CD4-positive, alpha-beta T cell (primary cell): Measurements from ENCODE around the gene HEATR1. TPM values are rescaled to one million over a fixed set of nuclear protein-coding genes. Genes with fewer than 3 reads are reported as not detected.
A peak's percentile ranks its signal among the peaks of the same experiment; 100 is the strongest.

Experiments
- ATAC-seq: fragments of 200-7000 bp; cut with Tn5 transposase; one replicate; pipeline ENCODE4 v1.10.0; 2022; ENCODE audit warnings: mild to moderate bottlenecking; ENCODE audit not compliant: poor library complexity
- CTCF ChIA-PET: fragments of 350-600 bp; sonication (Branson Sonifier 250); formaldehyde crosslinking; loops from one replicate; lab custom pipeline; 2021; ENCODE audit warnings: antibody characterized with exemption, inconsistent platforms; lab: Charles Lee
- POLR2A ChIA-PET: fragments of 350-600 bp; sonication (Branson Sonifier 250); formaldehyde crosslinking; loops from one replicate; lab custom pipeline; 2021; ENCODE audit warnings: antibody characterized with exemption, inconsistent platforms; lab: Charles Lee
- DNase-seq, 14 experiments: peaks; one replicate each; pipeline ENCODE4 v3.0.0-alpha.2; 2013 to 2020; ENCODE audit warnings: mixed read lengths in 2 of 14
- H3K27ac ChIP-seq, 2 donors: one replicate each; pipeline versions ENCODE4 v1.5.1 to v1.7.0; 2013; ENCODE audit warnings: low read length in 2 of 2, low read depth in 1 of 2, mild to moderate bottlenecking in 1 of 2
- H3K27me3 ChIP-seq, 2 experiments: 1 replicate in 1 of 2; 2 replicates in 1 of 2; pipeline versions ENCODE4 v1.6.1 to v1.7.0; 2013; ENCODE audit warnings: low read length in 2 of 2, control low read depth in 1 of 2, mild to moderate bottlenecking in 1 of 2, moderate library complexity in 1 of 2; ENCODE audit not compliant: insufficient read depth in 2 of 2, control insufficient read depth in 1 of 2
- H3K36me3 ChIP-seq: one replicate; pipeline ENCODE4 v1.6.1; 2013; ENCODE audit warnings: low read length, control low read depth; ENCODE audit not compliant: insufficient read depth
- H3K4me1 ChIP-seq: one replicate; pipeline ENCODE4 v1.6.1; 2013; ENCODE audit warnings: low read length, control low read depth; ENCODE audit not compliant: insufficient read depth
- H3K4me3 ChIP-seq: one replicate; pipeline ENCODE4 v1.5.1; 2013; ENCODE audit warnings: mild to moderate bottlenecking, low read length, moderate library complexity
- H3K9me3 ChIP-seq, 2 experiments: 1 replicate in 1 of 2; 2 replicates in 1 of 2; pipeline versions ENCODE4 v1.6.1 to v1.7.0; 2013; ENCODE audit warnings: low read length in 2 of 2, mild to moderate bottlenecking in 2 of 2, control low read depth in 1 of 2, moderate library complexity in 1 of 2; ENCODE audit not compliant: control insufficient read depth in 1 of 2, insufficient read depth in 1 of 2
- H3K27ac Mint-ChIP-seq: one replicate; pipeline ENCODE4 v1.8.0; 2020; ENCODE audit warnings: mixed read lengths
- H3K27me3 Mint-ChIP-seq: one replicate; pipeline ENCODE4 v1.8.0; 2021; ENCODE audit warnings: mixed read lengths
- H3K36me3 Mint-ChIP-seq: one replicate; pipeline ENCODE4 v1.8.0; 2021; ENCODE audit warnings: low read depth, mixed read lengths
- H3K4me1 Mint-ChIP-seq: one replicate; pipeline ENCODE4 v1.8.0; 2021; ENCODE audit warnings: low read depth, mixed read lengths
- H3K4me3 Mint-ChIP-seq: one replicate; pipeline ENCODE4 v1.8.0; 2020; ENCODE audit warnings: mild to moderate bottlenecking, mixed read lengths
- H3K9me3 Mint-ChIP-seq: one replicate; pipeline ENCODE4 v1.8.0; 2020; ENCODE audit warnings: mixed read lengths
- intact Hi-C, 2 experiments: fragments of 100-400 bp; cut with DNase I in 1 of 2; cut with micrococcal nuclease in 1 of 2; formaldehyde crosslinking; loops; one replicate each; pipeline versions ENCODE4 v1.15.1 to v1.9.0; 2023 to 2025; cut with DNase I, micrococcal nuclease
- total RNA-seq, 174 experiments: library from RNA in 2 of 174; stranded (reverse) in 2 of 174; gene quantifications; one replicate each; pipeline ENCODE4 v1.2.3 and lab custom pipeline; 2021 to 2026
- TF ChIP-seq, protein P1 (sequence below): fragments of 200-600 bp; IDR thresholded peaks from one replicate; pipeline ENCODE4 v1.8.0; 2022; ENCODE audit warnings: antibody characterized with exemption, mild to moderate bottlenecking

Gene HEATR1
- total RNA-seq, 2 experiments from 2014 or later: 34.9 to 37.5 TPM

- Mint-ChIP-seq H3K9me3 (no peaks in the 10 kb centered on the region), H3K27ac (peak overlapping the region; percentile 81), H3K4me1 (peaks cover 38% of the 10 kb centered on the region), H3K27me3 (no peaks in the 10 kb centered on the region), H3K36me3 (no peaks in the 10 kb centered on the region), H3K4me3 (peak overlapping the region; percentile 56)
- TF ChIP-seq, protein P1, sequence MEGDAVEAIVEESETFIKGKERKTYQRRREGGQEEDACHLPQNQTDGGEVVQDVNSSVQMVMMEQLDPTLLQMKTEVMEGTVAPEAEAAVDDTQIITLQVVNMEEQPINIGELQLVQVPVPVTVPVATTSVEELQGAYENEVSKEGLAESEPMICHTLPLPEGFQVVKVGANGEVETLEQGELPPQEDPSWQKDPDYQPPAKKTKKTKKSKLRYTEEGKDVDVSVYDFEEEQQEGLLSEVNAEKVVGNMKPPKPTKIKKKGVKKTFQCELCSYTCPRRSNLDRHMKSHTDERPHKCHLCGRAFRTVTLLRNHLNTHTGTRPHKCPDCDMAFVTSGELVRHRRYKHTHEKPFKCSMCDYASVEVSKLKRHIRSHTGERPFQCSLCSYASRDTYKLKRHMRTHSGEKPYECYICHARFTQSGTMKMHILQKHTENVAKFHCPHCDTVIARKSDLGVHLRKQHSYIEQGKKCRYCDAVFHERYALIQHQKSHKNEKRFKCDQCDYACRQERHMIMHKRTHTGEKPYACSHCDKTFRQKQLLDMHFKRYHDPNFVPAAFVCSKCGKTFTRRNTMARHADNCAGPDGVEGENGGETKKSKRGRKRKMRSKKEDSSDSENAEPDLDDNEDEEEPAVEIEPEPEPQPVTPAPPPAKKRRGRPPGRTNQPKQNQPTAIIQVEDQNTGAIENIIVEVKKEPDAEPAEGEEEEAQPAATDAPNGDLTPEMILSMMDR: no peak
- no peaks in the 10 kb centered on the region for H3K36me3 ChIP-seq
- DNase-seq: no peak
- H3K4me1 ChIP-seq: peaks cover 29% of the 10 kb centered on the region
- peak overlapping the region in 1 of 2 donors; percentile 67 for H3K27ac ChIP-seq
- H3K4me3 ChIP-seq: no peak overlapping the region
- no peaks in the 10 kb centered on the region for H3K27me3 ChIP-seq
- H3K9me3 ChIP-seq: no peaks in the 10 kb centered on the region
- CTCF ChIA-PET: no interaction called here
- POLR2A ChIA-PET: interaction anchor here (0.6 to 2.3 kb wide), 3 partner anchors 8 to 119 kb away, joined by 3 to 8 read pairs (median 3); partner anchors contain the start of gene LGALS8
- intact Hi-C loops: no loop called here
- no peak for ATAC-seq
Observed at GRCh38 chr1:236515443-236515958, 88.8 kb downstream of the HEATR1 start.

DNA sequence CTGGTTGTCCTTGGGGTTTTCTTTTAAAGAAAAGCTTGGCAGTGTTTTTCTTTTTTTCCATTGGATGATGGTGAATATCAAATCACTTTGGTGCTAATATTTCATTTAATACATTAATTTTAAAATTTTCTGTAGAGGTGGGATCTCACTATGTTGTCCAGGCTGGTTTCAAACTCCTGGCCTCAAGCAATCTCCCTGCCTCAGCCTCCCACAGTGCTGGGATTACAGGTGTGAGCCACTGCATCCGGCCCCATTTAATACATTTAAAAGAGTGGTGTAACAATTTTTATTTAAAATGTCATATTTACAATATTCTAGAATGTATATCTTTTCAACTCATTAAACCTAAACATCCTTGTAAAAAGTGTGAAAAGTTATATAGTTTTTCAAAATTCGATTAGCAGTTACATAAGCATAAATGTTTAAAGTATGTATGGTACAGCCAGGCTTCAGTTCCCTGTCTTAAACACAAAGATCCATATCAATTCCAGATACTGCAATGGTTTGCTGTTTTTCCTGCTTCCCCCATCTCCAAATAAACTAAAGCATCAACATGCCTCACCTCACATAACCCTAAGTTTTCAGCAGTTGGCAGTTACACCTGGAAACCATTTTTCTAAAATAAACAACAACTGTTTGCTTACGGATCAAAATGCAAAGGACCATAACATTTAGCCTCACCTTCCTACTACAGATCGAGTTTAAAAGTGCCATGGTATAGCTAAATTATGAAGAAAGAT is 89.4 kb downstream of the HEATR1 start:
- no peaks in the 10 kb centered on the region for H3K36me3 ChIP-seq
- Mint-ChIP-seq H3K27ac (peak overlapping the region; percentile 81), H3K9me3 (no peaks in the 10 kb centered on the region), H3K4me1 (peaks cover 44% of the 10 kb centered on the region), H3K36me3 (no peaks in the 10 kb centered on the region), H3K27me3 (no peaks in the 10 kb centered on the region), H3K4me3 (no peak overlapping the region)
- no peak overlapping the region for H3K27ac ChIP-seq
- H3K4me1 ChIP-seq: peaks cover 29% of the 10 kb centered on the region
- intact Hi-C loops: no loop called here
- TF ChIP-seq, protein P1: no peak
- H3K9me3 ChIP-seq: no peaks in the 10 kb centered on the region
- no peak for ATAC-seq
- ChIA-PET CTCF (interaction anchor here (0.6 kb wide), 1 partner anchor 219 kb away, joined by 3 read pairs; no protein-coding TSS in a partner anchor), POLR2A (interaction anchor here (0.6 to 2.3 kb wide), 3 partner anchors 9 to 119 kb away, joined by 3 to 8 read pairs (median 3); partner anchors contain the start of gene LGALS8)
- no peaks in the 10 kb centered on the region for H3K27me3 ChIP-seq
- no peak overlapping the region for H3K4me3 ChIP-seq
- no peak for DNase-seq

- no peaks in the 10 kb centered on the region for H3K36me3 Mint-ChIP-seq
- no peak overlapping the region for H3K4me3 ChIP-seq
- intact Hi-C loops: no loop called here
- H3K27ac Mint-ChIP-seq: no peak overlapping the region
- no peak overlapping the region for H3K4me3 Mint-ChIP-seq
- H3K27me3 Mint-ChIP-seq: no peaks in the 10 kb centered on the region
- H3K27me3 ChIP-seq: no peaks in the 10 kb centered on the region
- ChIA-PET POLR2A (interaction anchor here (0.6 kb wide), 1 partner anchor 48 kb away, joined by 3 read pairs; no protein-coding TSS in a partner anchor), CTCF (interaction anchor here (1.0 kb wide), 1 partner anchor 16 kb away, joined by 3 read pairs; no protein-coding TSS in a partner anchor)
- H3K4me1 Mint-ChIP-seq: peaks cover 33% of the 10 kb centered on the region
- no peak overlapping the region for H3K27ac ChIP-seq
- no peaks in the 10 kb centered on the region for H3K9me3 ChIP-seq
- no peak for ATAC-seq
- no peaks in the 10 kb centered on the region for H3K9me3 Mint-ChIP-seq
- no peaks in the 10 kb centered on the region for H3K36me3 ChIP-seq
- peaks cover 20% of the 10 kb centered on the region for H3K4me1 ChIP-seq
- DNase-seq: no peak
- TF ChIP-seq, protein P1: no peak
Observed at GRCh38 chr1:236511735-236512418, 92.4 kb downstream of the HEATR1 start.
